OCI-LY1 (cell line): ENCODE measurements around the gene MGAT4B.

Experiments
- H2AFZ ChIP-seq: fragments of 200-600 bp; sonication (generic), shearing (Covaris generic); 2 replicates; pipeline ENCODE4 v1.6.0; 2014; ENCODE audit warnings: antibody characterized with exemption, mild to moderate bottlenecking, low read length
- H3F3A ChIP-seq: fragments of 200-600 bp; sonication (generic), shearing (Covaris generic); 2 replicates; pipeline ENCODE4 v1.6.0; 2014; ENCODE audit warnings: mild to moderate bottlenecking, antibody characterized with exemption, low read length, moderate library complexity; ENCODE audit not compliant: insufficient read depth
- H3K27ac ChIP-seq: fragments of 200-600 bp; sonication (generic); 2 replicates; pipeline ENCODE4 v1.5.1; 2014; ENCODE audit warnings: low read length, mixed run types, mild to moderate bottlenecking, low read depth; ENCODE audit not compliant: poor library complexity, severe bottlenecking
- H3K27me3 ChIP-seq: fragments of 200-600 bp; sonication (generic); 2 replicates; pipeline ENCODE4 v1.6.0; 2014; ENCODE audit warnings: antibody characterized with exemption, mild to moderate bottlenecking, low read length, moderate library complexity; ENCODE audit not compliant: insufficient read depth
- H3K36me3 ChIP-seq: fragments of 200-600 bp; sonication (generic); 2 replicates; pipeline ENCODE4 v1.6.1; 2014; ENCODE audit warnings: mild to moderate bottlenecking, antibody characterized with exemption, low read length, moderate library complexity, mixed read lengths; ENCODE audit not compliant: insufficient read depth
- H3K4me1 ChIP-seq: fragments of 200-600 bp; sonication (generic); 2 replicates; pipeline ENCODE4 v1.5.1; 2014; ENCODE audit warnings: mild to moderate bottlenecking, low read length, moderate library complexity; ENCODE audit not compliant: insufficient read depth, severe bottlenecking
- H3K4me2 ChIP-seq: fragments of 200-600 bp; sonication (generic), shearing (Covaris generic); 2 replicates; pipeline ENCODE4 v1.6.1; 2014; ENCODE audit warnings: low read length
- H3K4me3 ChIP-seq: fragments of 200-600 bp; sonication (generic); 2 replicates; pipeline ENCODE4 v1.5.1; 2014; ENCODE audit warnings: low read length, low read depth, mild to moderate bottlenecking, mixed read lengths; ENCODE audit not compliant: poor library complexity, severe bottlenecking
- H3K79me2 ChIP-seq: fragments of 200-600 bp; shearing (Covaris generic); 2 replicates; pipeline ENCODE4 v1.6.1; 2016; ENCODE audit warnings: mixed run types, low read length, mixed read lengths; ENCODE audit not compliant: insufficient read depth
- H3K9ac ChIP-seq: fragments of 200-600 bp; sonication (generic), shearing (Covaris generic); 2 replicates; pipeline ENCODE4 v1.6.1; 2014; ENCODE audit warnings: mild to moderate bottlenecking, low read length, mixed read lengths
- H3K9me2 ChIP-seq: fragments of 200-600 bp; sonication (generic), shearing (Covaris generic); 2 replicates; pipeline ENCODE4 v1.6.1; 2014; ENCODE audit warnings: low read depth, mild to moderate bottlenecking, low read length, mixed read lengths
- H3K9me3 ChIP-seq: fragments of 200-600 bp; shearing (Covaris generic); 2 replicates; pipeline ENCODE4 v1.6.1; 2014; ENCODE audit warnings: low read length, mixed read lengths
- H4K20me1 ChIP-seq: fragments of 200-600 bp; sonication (generic), shearing (Covaris generic); 2 replicates; pipeline ENCODE4 v1.6.0; 2016; ENCODE audit warnings: mild to moderate bottlenecking, low read length; ENCODE audit not compliant: insufficient read depth
- EZH2 ChIP-seq: fragments of 200-600 bp; sonication (generic), shearing (Covaris generic); IDR thresholded peaks from 2 replicates; pipeline ENCODE4 v1.8.0; 2017; ENCODE audit warnings: borderline replicate concordance, mixed run types, mild to moderate bottlenecking, antibody characterized with exemption, low read length, moderate library complexity, mixed read lengths
- TF ChIP-seq, protein P1 (sequence below): fragments of 200-600 bp; sonication (generic), shearing (Covaris generic); IDR thresholded peaks from 2 replicates; pipeline ENCODE4 v1.5.1; 2017; ENCODE audit warnings: mild to moderate bottlenecking, antibody characterized with exemption, low read length, moderate library complexity, mixed read lengths

MGAT4B gene

DNA sequence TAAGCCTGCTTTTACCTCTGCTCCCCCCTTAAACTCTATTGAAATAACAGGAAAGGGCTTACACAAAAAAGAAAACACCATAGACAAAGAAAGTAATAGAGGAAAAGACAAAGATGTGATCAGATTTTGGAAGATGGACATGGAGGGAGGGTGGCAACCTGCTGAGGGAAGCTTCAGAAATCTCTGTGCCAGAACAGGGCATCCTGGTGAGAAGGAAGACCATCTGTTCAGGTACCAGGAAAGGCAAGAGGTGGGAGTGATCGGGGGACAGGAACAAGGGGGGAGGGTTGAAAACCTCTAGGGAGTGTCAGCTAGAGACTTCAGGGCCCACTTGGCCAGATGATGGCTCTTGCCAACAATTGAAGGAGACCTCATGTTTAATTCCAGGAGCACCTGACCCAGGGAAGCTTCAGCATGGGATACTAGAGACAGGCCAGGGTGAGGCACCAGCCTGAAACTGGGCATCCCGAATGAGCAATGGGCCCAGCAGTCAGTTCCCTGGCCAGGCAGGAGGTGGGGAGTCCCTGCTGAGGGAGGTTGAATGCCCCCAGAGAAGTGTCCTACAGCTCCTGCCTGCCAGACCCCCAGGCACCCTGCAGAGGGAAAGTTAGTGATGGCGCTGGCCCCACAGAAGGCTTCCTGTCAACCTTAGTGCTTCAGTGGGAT, 22.2 kb upstream of the MGAT4B start:
- no peaks in the 10 kb centered on the region for H3F3A ChIP-seq
- peaks cover 99% of the 10 kb centered on the region for H3K36me3 ChIP-seq
- TF ChIP-seq, protein P1, sequence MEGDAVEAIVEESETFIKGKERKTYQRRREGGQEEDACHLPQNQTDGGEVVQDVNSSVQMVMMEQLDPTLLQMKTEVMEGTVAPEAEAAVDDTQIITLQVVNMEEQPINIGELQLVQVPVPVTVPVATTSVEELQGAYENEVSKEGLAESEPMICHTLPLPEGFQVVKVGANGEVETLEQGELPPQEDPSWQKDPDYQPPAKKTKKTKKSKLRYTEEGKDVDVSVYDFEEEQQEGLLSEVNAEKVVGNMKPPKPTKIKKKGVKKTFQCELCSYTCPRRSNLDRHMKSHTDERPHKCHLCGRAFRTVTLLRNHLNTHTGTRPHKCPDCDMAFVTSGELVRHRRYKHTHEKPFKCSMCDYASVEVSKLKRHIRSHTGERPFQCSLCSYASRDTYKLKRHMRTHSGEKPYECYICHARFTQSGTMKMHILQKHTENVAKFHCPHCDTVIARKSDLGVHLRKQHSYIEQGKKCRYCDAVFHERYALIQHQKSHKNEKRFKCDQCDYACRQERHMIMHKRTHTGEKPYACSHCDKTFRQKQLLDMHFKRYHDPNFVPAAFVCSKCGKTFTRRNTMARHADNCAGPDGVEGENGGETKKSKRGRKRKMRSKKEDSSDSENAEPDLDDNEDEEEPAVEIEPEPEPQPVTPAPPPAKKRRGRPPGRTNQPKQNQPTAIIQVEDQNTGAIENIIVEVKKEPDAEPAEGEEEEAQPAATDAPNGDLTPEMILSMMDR = no peak
- TF ChIP-seq EZH2 = no peak
- no peak overlapping the region for H2AFZ ChIP-seq
- no peaks in the 10 kb centered on the region for H3K4me1 ChIP-seq
- H3K79me2 ChIP-seq = no peaks in the 10 kb centered on the region
- H3K9me2 ChIP-seq = no peaks in the 10 kb centered on the region
- no peak overlapping the region for H3K9ac ChIP-seq
- H4K20me1 ChIP-seq = no peaks in the 10 kb centered on the region
- H3K27ac ChIP-seq = no peak overlapping the region
- no peak overlapping the region for H3K4me2 ChIP-seq
- H3K27me3 ChIP-seq = no peaks in the 10 kb centered on the region
- no peaks in the 10 kb centered on the region for H3K9me3 ChIP-seq
- H3K4me3 ChIP-seq = no peak overlapping the region

DNA sequence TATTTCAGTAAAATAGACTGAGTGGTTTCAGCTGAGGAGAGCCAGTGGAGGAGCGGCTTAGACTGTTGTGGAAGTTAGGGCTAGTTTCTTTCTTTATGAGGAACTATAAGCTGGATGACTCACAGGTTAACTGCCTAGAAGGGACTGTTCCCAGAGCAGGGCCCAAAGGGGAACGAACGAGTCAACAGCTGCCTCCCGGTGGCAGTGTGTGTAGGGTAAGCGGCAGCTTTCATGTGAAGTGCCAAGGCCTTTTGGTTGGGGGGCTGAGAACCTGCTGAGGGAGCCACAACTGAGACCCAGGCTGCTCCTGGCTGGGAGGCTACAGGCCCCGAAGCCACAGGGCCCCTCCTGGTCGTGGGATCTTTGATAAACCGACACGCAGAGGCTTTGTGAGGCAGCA, 21.0 kb upstream of the MGAT4B start:
- Histone ChIP-seq H3K4me2 (no peak overlapping the region), H3K79me2 (0 out of 2 replicates have a peak, but pooled peaks cover 1% of the 10 kb centered on the region), H3K4me1 (peaks cover 2% of the 10 kb centered on the region), H3K9ac (no peak overlapping the region), H3K27ac (no peak overlapping the region), H3K9me2 (no peaks in the 10 kb centered on the region), H4K20me1 (no peaks in the 10 kb centered on the region), H3K27me3 (no peaks in the 10 kb centered on the region), H2AFZ (no peak overlapping the region), H3K9me3 (no peaks in the 10 kb centered on the region), H3K4me3 (no peak overlapping the region), H3F3A (no peaks in the 10 kb centered on the region), H3K36me3 (peaks cover 97% of the 10 kb centered on the region)
- TF ChIP-seq, protein P1 = no peak
- TF ChIP-seq EZH2 = no peak

DNA sequence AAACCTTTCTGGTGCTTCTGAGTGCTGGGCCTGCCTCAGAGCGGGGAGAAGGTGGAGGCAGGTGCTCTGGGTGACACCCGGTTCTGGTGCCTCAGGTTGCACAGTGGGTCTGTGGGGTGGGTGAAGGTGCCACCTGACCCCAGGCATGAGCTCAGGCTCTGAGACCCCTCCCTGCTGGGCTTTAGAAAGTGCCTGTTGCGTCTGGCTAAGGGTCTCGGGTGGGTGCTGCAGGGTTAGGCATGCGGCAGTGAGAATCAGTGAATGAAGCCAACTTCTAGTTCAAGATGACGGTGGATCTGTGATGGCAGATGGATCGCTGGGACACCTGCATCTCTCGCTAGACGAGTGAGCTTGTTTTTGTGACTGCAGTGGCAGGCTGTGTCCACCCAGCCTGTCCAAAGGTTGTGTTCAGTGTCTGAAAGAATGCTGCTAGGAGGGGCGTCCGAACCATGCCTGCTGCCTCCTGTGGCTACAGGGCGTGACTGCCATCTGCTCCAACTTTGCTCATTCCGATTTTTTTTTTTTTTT, 19.1 kb upstream of the MGAT4B start:
- H4K20me1 ChIP-seq = no peaks in the 10 kb centered on the region
- TF ChIP-seq EZH2 = no peak
- TF ChIP-seq, protein P1 = no peak
- H3K4me1 ChIP-seq = peaks cover 12% of the 10 kb centered on the region
- H3K4me2 ChIP-seq = no peak overlapping the region
- H3K9ac ChIP-seq = no peak overlapping the region
- no peak overlapping the region for H2AFZ ChIP-seq
- H3K9me3 ChIP-seq = no peaks in the 10 kb centered on the region
- H3F3A ChIP-seq = no peaks in the 10 kb centered on the region
- H3K36me3 ChIP-seq = peaks cover 86% of the 10 kb centered on the region
- H3K79me2 ChIP-seq = peaks cover 10% of the 10 kb centered on the region; the same call in 1 of the 2 replicates
- no peaks in the 10 kb centered on the region for H3K27me3 ChIP-seq
- H3K4me3 ChIP-seq = no peak overlapping the region
- no peak overlapping the region for H3K27ac ChIP-seq
- no peaks in the 10 kb centered on the region for H3K9me2 ChIP-seq
